HUES64 (cell line): Measurements from ENCODE around the gene GNL2.
"Not testable (repeated sequence)": the region's sequence is repeated elsewhere in the genome, so short reads cannot be mapped to it uniquely, and the experiment has no call there.

Experiments used
- H3K27ac ChIP-seq: 2 replicates; pipeline ENCODE4 v1.7.0; 2013; ENCODE audit warnings: low read depth, low read length, inconsistent platforms
- H3K27me3 ChIP-seq: 2 replicates; pipeline ENCODE4 v1.6.1; 2013; ENCODE audit warnings: mild to moderate bottlenecking, low read length; ENCODE audit not compliant: insufficient read depth
- H3K36me3 ChIP-seq: 2 replicates; pipeline ENCODE4 v1.6.1; 2013; ENCODE audit warnings: mild to moderate bottlenecking, low read length; ENCODE audit not compliant: insufficient read depth
- H3K4me1 ChIP-seq: 2 replicates; pipeline ENCODE4 v1.6.1; 2013; ENCODE audit warnings: mild to moderate bottlenecking, low read length, moderate library complexity; ENCODE audit not compliant: insufficient read depth
- H3K4me3 ChIP-seq: 2 replicates; pipeline ENCODE4 v1.5.1; 2013; ENCODE audit warnings: mild to moderate bottlenecking, low read length, moderate library complexity
- H3K9ac ChIP-seq: 2 replicates; pipeline ENCODE4 v1.6.1; 2013; ENCODE audit warnings: mild to moderate bottlenecking, low read depth, low read length
- H3K9me3 ChIP-seq: 2 replicates; pipeline ENCODE4 v1.6.1; 2013; ENCODE audit warnings: low read depth, low read length; ENCODE audit not compliant: insufficient read depth
- WGBS: fragments of 150-250, 120-280 bp; methylation state at CpG from one replicate; pipeline ENCODE4 v1.1.7; 2013; ENCODE audit warnings: missing lambda C conversion rate; 5-methylcytosine and 5-hydroxymethylcytosine counted together

The GNL2 gene

DNA sequence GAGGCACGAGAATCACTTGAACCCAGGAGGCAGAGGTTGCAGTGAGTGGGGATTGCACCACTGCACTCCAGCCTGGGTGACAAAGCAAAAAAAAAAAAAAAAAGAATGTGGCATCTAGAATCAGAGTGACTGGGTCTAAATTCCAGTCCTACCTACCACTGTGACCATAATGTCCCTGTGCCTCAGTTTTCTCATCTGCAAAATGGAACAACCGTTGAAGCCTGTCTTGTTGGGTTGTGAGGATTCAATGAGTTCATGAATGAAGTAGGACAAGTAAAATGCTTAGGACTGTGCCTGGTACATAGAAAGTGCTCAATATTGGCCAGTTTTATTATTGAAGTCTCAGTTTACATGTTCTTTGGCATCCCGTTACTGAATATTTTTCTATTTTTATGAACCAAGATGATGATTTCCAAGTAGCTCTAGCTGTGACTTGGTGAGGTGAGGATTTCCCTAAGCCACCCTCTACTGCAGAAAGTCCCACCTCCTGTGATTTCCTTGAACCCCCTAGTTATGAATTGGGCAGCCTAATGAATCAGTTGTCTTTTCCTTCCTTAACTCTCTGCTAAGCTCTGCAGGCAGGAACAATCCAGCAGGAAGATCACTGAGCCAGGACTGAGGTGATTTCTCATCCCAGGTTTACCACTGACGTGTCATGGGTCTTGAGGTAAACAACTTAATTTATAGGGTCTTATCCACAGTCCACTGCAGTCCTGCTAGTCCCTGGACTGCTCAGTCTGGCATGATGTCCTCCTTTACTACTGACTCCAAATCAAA, 62.2 kb downstream of the GNL2 start:
- Histone ChIP-seq H3K4me3 (no peak overlapping the region), H3K27ac (no peak overlapping the region), H3K36me3 (peaks cover 32% of the 10 kb centered on the region), H3K9me3 (no peaks in the 10 kb centered on the region), H3K9ac (no peak overlapping the region), H3K4me1 (no peaks in the 10 kb centered on the region), H3K27me3 (no peaks in the 10 kb centered on the region)
- 93% methylated on average over 4 of the region's 4 CpGs for WGBS

DNA sequence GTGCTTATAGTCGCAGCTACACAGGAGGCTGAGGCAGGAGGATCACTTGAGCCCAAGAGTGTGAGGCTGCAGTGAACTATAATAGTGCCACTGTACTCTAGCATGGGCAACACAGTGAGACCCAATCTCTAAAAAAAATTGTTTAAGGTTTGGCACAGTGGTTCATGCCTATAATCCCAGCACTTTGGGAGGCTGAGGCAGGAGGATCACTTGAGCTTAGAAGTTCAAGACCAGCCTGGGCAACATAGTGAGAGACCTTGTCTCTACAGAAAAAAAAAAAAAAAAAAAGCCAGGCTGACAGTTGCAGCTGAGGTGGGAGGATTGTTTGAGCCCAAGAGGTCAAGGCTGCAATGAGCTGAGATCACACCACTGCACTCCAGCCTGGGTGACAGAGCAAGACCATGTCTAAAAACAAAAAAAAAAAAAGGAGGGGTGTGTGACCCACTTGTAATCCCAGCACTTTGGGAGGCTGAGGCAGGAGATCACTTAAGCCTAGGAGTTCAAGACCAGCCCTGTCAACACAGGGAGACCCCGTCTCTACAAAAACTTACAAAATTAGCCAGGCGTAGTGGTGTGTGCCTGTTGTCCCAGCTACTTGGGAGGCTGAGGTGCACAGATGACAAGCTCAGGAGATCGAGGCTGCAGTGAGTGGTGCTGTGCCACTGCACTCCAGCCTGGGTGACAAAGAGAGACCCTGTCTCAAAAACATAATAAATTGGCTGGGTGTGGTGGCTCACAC, 63.1 kb downstream of the GNL2 start:
- not testable (repeated sequence) for H3K27ac ChIP-seq, H3K4me3 ChIP-seq

DNA sequence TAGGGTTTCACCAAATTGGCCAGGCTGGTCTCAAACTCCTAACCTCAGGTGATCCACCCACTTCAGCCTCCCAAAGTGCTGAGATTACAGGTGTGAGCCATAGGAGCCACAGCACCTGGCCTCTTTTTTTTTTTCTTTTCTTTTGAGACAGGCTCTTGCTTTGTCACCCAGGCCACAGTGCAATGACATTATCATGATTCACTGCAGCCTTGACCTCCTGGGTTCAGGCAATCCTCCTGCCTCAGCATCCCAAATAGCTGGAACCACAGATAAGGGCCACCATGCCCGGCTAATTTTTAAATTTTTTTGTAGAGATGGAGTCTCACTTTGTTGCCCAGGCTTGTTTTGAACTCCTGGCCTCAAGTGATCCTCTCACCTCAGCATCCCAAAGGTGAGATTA, 65.8 kb downstream of the GNL2 start:
- H3K36me3 ChIP-seq, H3K27me3 ChIP-seq, H3K4me3 ChIP-seq, H3K4me1 ChIP-seq, H3K9ac ChIP-seq, H3K27ac ChIP-seq, H3K9me3 ChIP-seq: not testable (repeated sequence)
- 100% methylated on average over 1 of the region's 1 CpG for WGBS

More for the DNA sequence above, 63.1 kb downstream of the GNL2 start:
- not testable (repeated sequence) for H3K9me3 ChIP-seq, H3K4me1 ChIP-seq, H3K9ac ChIP-seq, H3K27me3 ChIP-seq
- WGBS, result 97% methylated on average over 4 of the region's 4 CpGs
- H3K36me3 ChIP-seq, result peaks cover 25% of the 10 kb centered on the region

DNA sequence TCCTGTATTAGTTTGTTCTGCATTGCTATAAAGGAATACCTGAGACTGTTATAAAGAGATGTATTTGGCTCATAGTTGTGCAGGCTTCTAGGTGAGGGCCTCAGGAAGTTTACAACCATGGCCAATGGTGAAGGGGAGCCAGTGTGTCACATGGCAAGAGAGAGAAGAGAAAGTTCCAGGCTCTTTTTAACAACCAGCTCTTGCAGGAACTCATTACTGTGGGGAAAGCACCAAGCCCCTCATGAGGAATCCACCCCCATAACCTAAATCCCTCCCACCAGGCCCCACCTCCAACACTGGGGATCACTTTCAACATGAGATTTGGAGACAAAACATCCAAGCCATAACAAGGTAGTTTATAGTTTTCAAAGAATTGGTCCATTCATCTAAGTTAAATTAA, 76.1 kb downstream of the GNL2 start:
- H3K36me3 ChIP-seq, result no peaks in the 10 kb centered on the region
- no peak overlapping the region for H3K9ac ChIP-seq
- H3K27ac ChIP-seq, result no peak overlapping the region
- H3K9me3 ChIP-seq, result no peaks in the 10 kb centered on the region
- peaks cover 9% of the 10 kb centered on the region for H3K27me3 ChIP-seq
- no peak overlapping the region for H3K4me3 ChIP-seq
- H3K4me1 ChIP-seq, result peaks cover 7% of the 10 kb centered on the region

GRCh38 chr1:37518929-37519328, 76.8 kb downstream of the GNL2 start:
- 77% methylated on average over 15 of the region's 15 CpGs for WGBS
- not testable (repeated sequence) for H3K9me3 ChIP-seq, H3K9ac ChIP-seq, H3K4me1 ChIP-seq, H3K4me3 ChIP-seq, H3K27me3 ChIP-seq, H3K27ac ChIP-seq, H3K36me3 ChIP-seq

DNA sequence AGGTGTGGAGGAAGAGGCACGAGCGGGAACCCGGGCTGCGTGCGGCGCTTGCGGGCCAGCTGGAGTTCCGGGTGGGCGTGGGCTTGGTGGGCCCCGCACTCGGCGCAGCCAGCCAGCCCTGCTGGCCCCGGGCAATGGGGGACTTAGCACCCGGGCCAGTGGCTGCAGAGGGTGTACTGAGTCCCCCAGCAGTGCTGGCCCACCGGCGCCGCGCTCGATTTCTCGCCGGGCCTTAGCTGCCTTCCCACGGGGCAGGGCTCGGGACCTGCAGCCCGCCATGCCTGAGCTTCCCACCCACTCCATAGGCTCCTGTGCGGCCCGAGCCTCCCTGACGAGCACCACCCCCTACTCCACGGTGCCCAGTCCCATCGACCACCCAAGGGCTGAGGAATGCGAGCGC, 77.5 kb downstream of the GNL2 start:
- not testable (repeated sequence) for H3K9ac ChIP-seq, H3K27me3 ChIP-seq, H3K27ac ChIP-seq, H3K4me3 ChIP-seq, H3K36me3 ChIP-seq, H3K9me3 ChIP-seq
- H3K4me1 ChIP-seq, result peaks cover 13% of the 10 kb centered on the region
- WGBS, result 95% methylated on average over 24 of the region's 31 CpGs

DNA sequence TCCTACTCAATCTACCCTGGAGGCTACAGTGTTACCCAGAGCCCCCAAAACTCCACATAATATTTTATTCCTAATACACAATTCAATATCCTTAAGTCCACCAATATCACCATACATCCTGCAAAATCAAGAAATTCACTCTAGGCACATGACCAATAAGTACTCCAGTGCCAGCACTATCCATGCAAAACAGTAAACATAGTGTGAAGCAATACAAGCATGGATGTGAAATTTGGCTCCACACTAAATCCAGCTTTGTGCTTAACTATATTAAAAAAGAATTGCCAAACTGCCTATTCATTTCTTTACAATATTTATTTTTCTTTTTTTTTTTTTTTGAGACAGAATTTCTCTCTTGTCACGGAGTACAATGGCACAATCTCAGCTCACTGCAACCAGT, 78.2 kb downstream of the GNL2 start:
- no peaks in the 10 kb centered on the region for H3K9me3 ChIP-seq
- H3K27ac ChIP-seq, result no peak overlapping the region
- H3K27me3 ChIP-seq, result peaks cover 9% of the 10 kb centered on the region
- peaks cover 13% of the 10 kb centered on the region for H3K4me1 ChIP-seq
- peaks cover 6% of the 10 kb centered on the region for H3K36me3 ChIP-seq
- H3K4me3 ChIP-seq, result no peak overlapping the region
- H3K9ac ChIP-seq, result no peak overlapping the region
- 91% methylated on average over 1 of the region's 1 CpG for WGBS
